ENCODE measurements around the gene NUP93.

The NUP93 gene

GRCh38 chr16:56773532-56773931 lies 43.6 kb downstream of the NUP93 start:
- Histone ChIP-seq H3K9me3 (ENCODE audit: control insufficient read depth, insufficient read depth, low read length) (no peaks in the 10 kb centered on the region), H3K4me3 (ENCODE audit: low read depth, low read length) (no peak overlapping the region), H3K36me3 (ENCODE audit: control insufficient read depth, insufficient read depth, low read length) (no peaks in the 10 kb centered on the region), H3K27me3 (ENCODE audit: control insufficient read depth, insufficient read depth, low read length) (no peaks in the 10 kb centered on the region), H3K9ac (ENCODE audit: low read depth, low read length) (no peak overlapping the region), H3K4me1 (ENCODE audit: control insufficient read depth, insufficient read depth, low read length) (peaks cover 8% of the 10 kb centered on the region)

- H3K9me3 ChIP-seq (ENCODE audit: control insufficient read depth, insufficient read depth, low read length), result no peaks in the 10 kb centered on the region
Measured at GRCh38 chr16:56774016-56774680, 44.2 kb downstream of the NUP93 start.

GRCh38 chr16:56775162-56775561 lies 45.2 kb downstream of the NUP93 start:
- Histone ChIP-seq H3K9ac (ENCODE audit: low read depth, low read length) (no peak overlapping the region), H3K4me3 (ENCODE audit: low read depth, low read length) (no peak overlapping the region)

More at GRCh38 chr16:56774016-56774680, 44.2 kb downstream of the NUP93 start:
- H3K27me3 ChIP-seq (ENCODE audit: control insufficient read depth, insufficient read depth, low read length), result no peaks in the 10 kb centered on the region
- peaks cover 8% of the 10 kb centered on the region for H3K4me1 ChIP-seq (ENCODE audit: control insufficient read depth, insufficient read depth, low read length)
- H3K9ac ChIP-seq (ENCODE audit: low read depth, low read length), result no peak overlapping the region
- H3K4me3 ChIP-seq (ENCODE audit: low read depth, low read length), result no peak overlapping the region
- no peaks in the 10 kb centered on the region for H3K36me3 ChIP-seq (ENCODE audit: control insufficient read depth, insufficient read depth, low read length)

GRCh38 chr16:56776562-56776961 lies 46.6 kb downstream of the NUP93 start:
- Histone ChIP-seq H3K4me3 (ENCODE audit: low read depth, low read length) (no peak overlapping the region), H3K4me1 (ENCODE audit: control insufficient read depth, insufficient read depth, low read length) (peaks cover 21% of the 10 kb centered on the region), H3K36me3 (ENCODE audit: control insufficient read depth, insufficient read depth, low read length) (no peaks in the 10 kb centered on the region), H3K27me3 (ENCODE audit: control insufficient read depth, insufficient read depth, low read length) (no peaks in the 10 kb centered on the region), H3K9me3 (ENCODE audit: control insufficient read depth, insufficient read depth, low read length) (no peaks in the 10 kb centered on the region), H3K9ac (ENCODE audit: low read depth, low read length) (no peak overlapping the region)

More at GRCh38 chr16:56775162-56775561, 45.2 kb downstream of the NUP93 start:
- H3K4me1 ChIP-seq (ENCODE audit: control insufficient read depth, insufficient read depth, low read length), result peaks cover 17% of the 10 kb centered on the region
- H3K36me3 ChIP-seq (ENCODE audit: control insufficient read depth, insufficient read depth, low read length), result no peaks in the 10 kb centered on the region
- H3K27me3 ChIP-seq (ENCODE audit: control insufficient read depth, insufficient read depth, low read length), result no peaks in the 10 kb centered on the region
- H3K9me3 ChIP-seq (ENCODE audit: control insufficient read depth, insufficient read depth, low read length), result no peaks in the 10 kb centered on the region

GRCh38 chr16:56777001-56777400 lies 47.1 kb downstream of the NUP93 start:
- Histone ChIP-seq H3K27me3 (ENCODE audit: control insufficient read depth, insufficient read depth, low read length) (no peaks in the 10 kb centered on the region), H3K4me3 (ENCODE audit: low read depth, low read length) (no peak overlapping the region), H3K36me3 (ENCODE audit: control insufficient read depth, insufficient read depth, low read length) (no peaks in the 10 kb centered on the region), H3K4me1 (ENCODE audit: control insufficient read depth, insufficient read depth, low read length) (peaks cover 21% of the 10 kb centered on the region), H3K9me3 (ENCODE audit: control insufficient read depth, insufficient read depth, low read length) (no peaks in the 10 kb centered on the region), H3K9ac (ENCODE audit: low read depth, low read length) (no peak overlapping the region)

- Histone ChIP-seq H3K36me3 (ENCODE audit: control insufficient read depth, insufficient read depth, low read length) (no peaks in the 10 kb centered on the region), H3K27me3 (ENCODE audit: control insufficient read depth, insufficient read depth, low read length) (no peaks in the 10 kb centered on the region), H3K4me1 (ENCODE audit: control insufficient read depth, insufficient read depth, low read length) (peaks cover 21% of the 10 kb centered on the region)
Measured at GRCh38 chr16:56777482-56777881, 47.6 kb downstream of the NUP93 start.

GRCh38 chr16:56779906-56780305 lies 50.0 kb downstream of the NUP93 start:
- Histone ChIP-seq H3K4me1 (ENCODE audit: control insufficient read depth, insufficient read depth, low read length) (peaks cover 37% of the 10 kb centered on the region), H3K36me3 (ENCODE audit: control insufficient read depth, insufficient read depth, low read length) (no peaks in the 10 kb centered on the region), H3K9me3 (ENCODE audit: control insufficient read depth, insufficient read depth, low read length) (no peaks in the 10 kb centered on the region), H3K9ac (ENCODE audit: low read depth, low read length) (no peak overlapping the region), H3K27me3 (ENCODE audit: control insufficient read depth, insufficient read depth, low read length) (no peaks in the 10 kb centered on the region), H3K4me3 (ENCODE audit: low read depth, low read length) (no peak overlapping the region)

More at GRCh38 chr16:56777482-56777881, 47.6 kb downstream of the NUP93 start:
- no peaks in the 10 kb centered on the region for H3K9me3 ChIP-seq (ENCODE audit: control insufficient read depth, insufficient read depth, low read length)
- H3K4me3 ChIP-seq (ENCODE audit: low read depth, low read length), result no peak overlapping the region
- H3K9ac ChIP-seq (ENCODE audit: low read depth, low read length), result no peak overlapping the region

GRCh38 chr16:56780646-56781045 lies 50.7 kb downstream of the NUP93 start:
- Histone ChIP-seq H3K4me3 (ENCODE audit: low read depth, low read length) (no peak overlapping the region), H3K4me1 (ENCODE audit: control insufficient read depth, insufficient read depth, low read length) (peaks cover 33% of the 10 kb centered on the region), H3K9me3 (ENCODE audit: control insufficient read depth, insufficient read depth, low read length) (no peaks in the 10 kb centered on the region), H3K36me3 (ENCODE audit: control insufficient read depth, insufficient read depth, low read length) (no peaks in the 10 kb centered on the region), H3K9ac (ENCODE audit: low read depth, low read length) (no peak overlapping the region), H3K27me3 (ENCODE audit: control insufficient read depth, insufficient read depth, low read length) (no peaks in the 10 kb centered on the region)

GRCh38 chr16:56781528-56781961 lies 51.6 kb downstream of the NUP93 start:
- Histone ChIP-seq H3K27me3 (ENCODE audit: control insufficient read depth, insufficient read depth, low read length) (no peaks in the 10 kb centered on the region), H3K4me1 (ENCODE audit: control insufficient read depth, insufficient read depth, low read length) (peaks cover 32% of the 10 kb centered on the region), H3K4me3 (ENCODE audit: low read depth, low read length) (no peak overlapping the region), H3K9me3 (ENCODE audit: control insufficient read depth, insufficient read depth, low read length) (no peaks in the 10 kb centered on the region), H3K9ac (ENCODE audit: low read depth, low read length) (no peak overlapping the region), H3K36me3 (ENCODE audit: control insufficient read depth, insufficient read depth, low read length) (no peaks in the 10 kb centered on the region)

GRCh38 chr16:56783344-56783743 lies 53.4 kb downstream of the NUP93 start:
- Histone ChIP-seq H3K4me3 (ENCODE audit: low read depth, low read length) (no peak overlapping the region), H3K27me3 (ENCODE audit: control insufficient read depth, insufficient read depth, low read length) (no peaks in the 10 kb centered on the region), H3K36me3 (ENCODE audit: control insufficient read depth, insufficient read depth, low read length) (no peaks in the 10 kb centered on the region), H3K4me1 (ENCODE audit: control insufficient read depth, insufficient read depth, low read length) (peaks cover 45% of the 10 kb centered on the region), H3K9me3 (ENCODE audit: control insufficient read depth, insufficient read depth, low read length) (no peaks in the 10 kb centered on the region), H3K9ac (ENCODE audit: low read depth, low read length) (no peak overlapping the region)

GRCh38 chr16:56785317-56785716 lies 55.4 kb downstream of the NUP93 start:
- Histone ChIP-seq H3K9ac (ENCODE audit: low read depth, low read length) (no peak overlapping the region), H3K4me3 (ENCODE audit: low read depth, low read length) (no peak overlapping the region), H3K4me1 (ENCODE audit: control insufficient read depth, insufficient read depth, low read length) (peaks cover 37% of the 10 kb centered on the region), H3K27me3 (ENCODE audit: control insufficient read depth, insufficient read depth, low read length) (no peaks in the 10 kb centered on the region), H3K9me3 (ENCODE audit: control insufficient read depth, insufficient read depth, low read length) (no peaks in the 10 kb centered on the region), H3K36me3 (ENCODE audit: control insufficient read depth, insufficient read depth, low read length) (no peaks in the 10 kb centered on the region)

GRCh38 chr16:56787167-56787566 lies 57.2 kb downstream of the NUP93 start:
- no peak overlapping the region for H3K9ac ChIP-seq (ENCODE audit: low read depth, low read length)
- H3K4me1 ChIP-seq (ENCODE audit: control insufficient read depth, insufficient read depth, low read length), result peaks cover 33% of the 10 kb centered on the region
- H3K9me3 ChIP-seq (ENCODE audit: control insufficient read depth, insufficient read depth, low read length), result no peaks in the 10 kb centered on the region
- H3K36me3 ChIP-seq (ENCODE audit: control insufficient read depth, insufficient read depth, low read length), result no peaks in the 10 kb centered on the region
- H3K4me3 ChIP-seq (ENCODE audit: low read depth, low read length), result no peak overlapping the region
- no peaks in the 10 kb centered on the region for H3K27me3 ChIP-seq (ENCODE audit: control insufficient read depth, insufficient read depth, low read length)

Measured in iPS-15b (cell line).